ENCODE data around the gene ERG28. TPM values are rescaled to one million over a fixed set of nuclear protein-coding genes. Genes with fewer than 3 reads are reported as not detected.

ERG28 gene
- total and polyA plus RNA-seq, 10 of the 15 experiments (the other 5 are each of a cell fraction or from before 2014, with no cell fraction given): 15.2 to 67.0 (median 48.1) TPM

DNA sequence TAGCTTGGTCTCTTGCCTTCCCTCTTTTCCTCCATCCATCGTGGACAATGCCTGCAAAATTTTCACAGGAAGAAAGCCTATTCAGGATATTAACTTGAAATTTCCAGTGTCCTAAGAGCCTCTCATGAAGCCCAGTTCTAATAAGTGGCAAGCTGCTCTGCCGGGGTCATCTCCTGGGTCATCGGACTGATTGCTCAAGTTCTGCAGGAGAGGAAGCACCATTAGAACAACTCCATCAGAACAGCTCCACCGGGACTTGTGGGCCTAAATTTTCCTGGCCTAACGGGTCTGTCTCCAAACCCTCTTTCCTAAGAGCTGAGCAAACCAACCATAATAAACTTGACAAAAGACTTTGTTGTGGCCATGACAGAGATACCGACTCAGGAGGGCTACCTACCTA lies 13.9 kb downstream of the ERG28 start:
- Histone ChIP-seq H3K4me3 (no peak overlapping the region), H3K79me2 (ENCODE audit: control insufficient read depth, insufficient read depth, low read length) (no peaks in the 10 kb centered on the region), H3K27ac (ENCODE audit: control insufficient read depth, insufficient read depth) (no peak overlapping the region), H3K27me3 (replicated peaks in 1 of 2; ENCODE audit: control insufficient read depth in 2 of 2, insufficient read depth in 2 of 2, low read length in 1 of 2) (no peaks in the 10 kb centered on the region), H2AFZ (ENCODE audit: control insufficient read depth, low read depth, low read length) (no peak overlapping the region), H3K4me1 (ENCODE audit: control insufficient read depth, insufficient read depth, low read length) (no peaks in the 10 kb centered on the region), H3K36me3 (ENCODE audit: control insufficient read depth in 2 of 2, insufficient read depth in 2 of 2, low read length in 1 of 2) (peaks cover 3 to 10% of the 10 kb centered on the region in 2 experiments), H3K4me2 (ENCODE audit: control insufficient read depth, insufficient read depth) (no peak overlapping the region), H3K9ac (ENCODE audit: control insufficient read depth, insufficient read depth, low read length) (no peak overlapping the region), H3K9me3 (replicated peaks; ENCODE audit: control insufficient read depth, insufficient read depth, low read length) (no peaks in the 10 kb centered on the region), H4K20me1 (ENCODE audit: control insufficient read depth, insufficient read depth) (no peaks in the 10 kb centered on the region)
- ChIA-PET CTCF (interaction anchor here (1.3 to 3.3 kb wide), 4 partner anchors 8 to 69 kb away, joined by 3 to 18 read pairs (median 6); partner anchors contain the start of gene FLVCR2), POLR2A (interaction anchor here (1.7 kb wide), 1 partner anchor 10 kb away, joined by 10 read pairs; no protein-coding TSS in a partner anchor), RAD21 (ENCODE audit: unreplicated experiment) (interaction anchor here (1.7 kb wide), 1 partner anchor 69 kb away, joined by 5 read pairs; no protein-coding TSS in a partner anchor), SMC1A (ENCODE audit: uncharacterized antibody, unreplicated experiment) (interaction anchor here (0.8 to 2.5 kb wide), 5 partner anchors 9 to 69 kb away, joined by 3 to 15 read pairs (median 3); partner anchors contain the start of gene FLVCR2)
- intact Hi-C loops (cut with micrococcal nuclease; ENCODE audit: unreplicated experiment): no loop called here
- no TSS peak for BruUV-seq (replicated peaks)
- no peak for FAIRE-seq
- 93% methylated on average over 6 of the region's 6 CpGs for WGBS (ENCODE audit: insufficient coverage, insufficient replicate concordance, low lambda C conversion rate, missing lambda C conversion rate)
- in situ Hi-C loops (cut with MboI): no loop called here
- no peak for ATAC-seq
- TF ChIP-seq TAF1 (IDR thresholded peaks at IDR 0.05; ENCODE audit: borderline replicate concordance, low read depth, low read length) (no peak), POU2F2 (IDR thresholded peaks at IDR 0.05; ENCODE audit: borderline replicate concordance, low read depth, low read length) (no peak), MTA3 (IDR thresholded peaks at IDR 0.05; ENCODE audit: borderline replicate concordance, low read length) (no peak), CEBPB (IDR thresholded peaks at IDR 0.05; ENCODE audit: borderline replicate concordance in 1 of 2, low read depth in 2 of 2, low read length in 2 of 2) (no peak), ATF2 (IDR thresholded peaks at IDR 0.05; ENCODE audit: low read length) (no peak), ETV6 (conservative IDR thresholded peaks at IDR 0.05 in 1 of 2, IDR thresholded peaks at IDR 0.05 in 1 of 2; ENCODE audit: borderline replicate concordance in 1 of 2, low read depth in 1 of 2) (no peak), IRF4 (IDR thresholded peaks at IDR 0.05; ENCODE audit: low read depth, low read length) (no peak), SMAD5 (IDR thresholded peaks at IDR 0.05; ENCODE audit: low read depth) (no peak), YBX1 (IDR thresholded peaks at IDR 0.05) (no peak), ZZZ3 (IDR thresholded peaks at IDR 0.05; ENCODE audit: control insufficient read depth, insufficient read length, low read depth) (no peak)
- TF ChIP-seq, protein P1, sequence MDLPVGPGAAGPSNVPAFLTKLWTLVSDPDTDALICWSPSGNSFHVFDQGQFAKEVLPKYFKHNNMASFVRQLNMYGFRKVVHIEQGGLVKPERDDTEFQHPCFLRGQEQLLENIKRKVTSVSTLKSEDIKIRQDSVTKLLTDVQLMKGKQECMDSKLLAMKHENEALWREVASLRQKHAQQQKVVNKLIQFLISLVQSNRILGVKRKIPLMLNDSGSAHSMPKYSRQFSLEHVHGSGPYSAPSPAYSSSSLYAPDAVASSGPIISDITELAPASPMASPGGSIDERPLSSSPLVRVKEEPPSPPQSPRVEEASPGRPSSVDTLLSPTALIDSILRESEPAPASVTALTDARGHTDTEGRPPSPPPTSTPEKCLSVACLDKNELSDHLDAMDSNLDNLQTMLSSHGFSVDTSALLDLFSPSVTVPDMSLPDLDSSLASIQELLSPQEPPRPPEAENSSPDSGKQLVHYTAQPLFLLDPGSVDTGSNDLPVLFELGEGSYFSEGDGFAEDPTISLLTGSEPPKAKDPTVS (IDR thresholded peaks at IDR 0.05; ENCODE audit: low read depth, low read length): no peak
- no peak for DNase-seq (ENCODE audit: low read depth, low spot score)

Measured in GM12878 (cell line).